Measurements from ENCODE around the gene NYNRIN.
"Not testable (repeated sequence)": the region's sequence is repeated elsewhere in the genome, so short reads cannot be mapped to it uniquely, and the experiment has no call there.

Gene NYNRIN

DNA sequence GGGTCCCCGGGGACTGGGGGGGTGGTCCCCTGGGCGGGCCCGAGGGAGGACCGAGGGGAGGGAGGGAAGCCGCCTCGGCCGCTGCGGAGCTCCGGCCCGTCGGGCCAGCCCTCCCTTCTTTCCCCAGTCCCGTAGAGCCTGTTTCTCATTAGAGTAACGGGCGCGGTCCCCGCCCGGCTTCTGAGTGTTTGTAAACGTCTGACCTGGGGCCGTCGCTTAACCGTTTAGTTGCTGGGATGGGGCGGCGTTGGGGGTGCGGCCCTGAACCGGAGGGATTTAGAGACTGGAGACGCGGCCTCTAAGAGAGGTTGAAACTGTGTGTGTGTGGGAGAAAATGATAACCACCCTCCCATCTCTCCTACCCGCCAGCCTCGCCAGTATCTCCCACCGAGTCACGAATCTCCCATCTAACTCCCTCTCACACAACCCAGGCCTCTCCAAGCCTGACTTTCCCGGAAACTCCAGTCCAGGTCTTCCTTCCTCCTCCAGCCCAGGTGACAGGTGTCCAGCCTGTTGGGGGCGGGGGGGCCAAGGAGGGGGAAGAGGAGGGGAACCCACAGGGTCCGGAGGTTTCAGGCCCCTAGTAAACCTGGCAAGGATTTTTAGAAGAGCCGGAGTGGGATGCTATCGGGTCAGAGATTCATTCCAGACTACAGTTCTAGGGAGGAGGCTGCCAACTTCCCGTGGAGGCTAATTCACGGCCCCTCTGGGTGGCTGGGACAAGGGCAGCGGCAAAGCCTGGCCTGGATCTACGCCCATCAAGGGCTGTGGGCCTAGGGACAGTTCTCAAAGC lies 31.9 kb upstream of the NYNRIN start:
- ATAC-seq: peak; percentile 53
- Mint-ChIP-seq H3K27ac (no peak overlapping the region), H3K4me3 (peak overlapping the region; percentile 82 to 92), H3K4me1 (peaks cover 44% of the 10 kb centered on the region), H3K9me3 (no peaks in the 10 kb centered on the region), H3K27me3 (peaks cover 59% of the 10 kb centered on the region)
- peak; percentile 60 to 62 for DNase-seq

GRCh38 chr14:24367514-24368211 lies 31.1 kb upstream of the NYNRIN start, which contains the start of gene NFATC4:
Gene NFATC4 (plus strand): TSS chr14:24368184. CDS start chr14:24368341, 157 bp downstream.
- H3K27me3 Mint-ChIP-seq: peaks cover 53% of the 10 kb centered on the region
- peaks cover 44% of the 10 kb centered on the region for H3K4me1 Mint-ChIP-seq

DNA sequence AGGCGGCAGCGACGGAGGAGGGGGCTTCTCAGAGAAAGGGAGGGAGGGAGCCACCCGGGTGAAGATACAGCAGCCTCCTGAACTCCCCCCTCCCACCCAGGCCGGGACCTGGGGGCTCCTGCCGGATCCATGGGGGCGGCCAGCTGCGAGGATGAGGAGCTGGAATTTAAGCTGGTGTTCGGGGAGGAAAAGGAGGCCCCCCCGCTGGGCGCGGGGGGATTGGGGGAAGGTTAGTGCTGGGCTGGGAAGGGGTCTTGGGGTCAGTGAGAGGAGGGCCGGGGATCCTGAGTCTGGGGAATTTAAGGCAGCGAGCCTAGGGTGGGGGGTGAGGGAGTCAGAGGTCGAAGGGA lies 30.6 kb upstream of the NYNRIN start:
- peaks cover 44% of the 10 kb centered on the region for H3K4me1 Mint-ChIP-seq
- ATAC-seq: no peak
- peak overlapping the region in 1 of 2 donors; percentile 97 for H3K27ac Mint-ChIP-seq
- H3K9me3 Mint-ChIP-seq: no peaks in the 10 kb centered on the region
- peak overlapping the region; percentile 82 to 92 for H3K4me3 Mint-ChIP-seq
- no peak for DNase-seq
- peaks cover 48% of the 10 kb centered on the region for H3K27me3 Mint-ChIP-seq

More at GRCh38 chr14:24367514-24368211, 31.1 kb upstream of the NYNRIN start, which contains the start of gene NFATC4:
- ATAC-seq: peak; percentile 25
- no peaks in the 10 kb centered on the region for H3K9me3 Mint-ChIP-seq
- H3K27ac Mint-ChIP-seq: peak within 1 kb of the TSS; percentile 46 to 97
- H3K4me3 Mint-ChIP-seq: peak within 1 kb of the TSS; percentile 82 to 92
- DNase-seq: peak; percentile 31 to 48

DNA sequence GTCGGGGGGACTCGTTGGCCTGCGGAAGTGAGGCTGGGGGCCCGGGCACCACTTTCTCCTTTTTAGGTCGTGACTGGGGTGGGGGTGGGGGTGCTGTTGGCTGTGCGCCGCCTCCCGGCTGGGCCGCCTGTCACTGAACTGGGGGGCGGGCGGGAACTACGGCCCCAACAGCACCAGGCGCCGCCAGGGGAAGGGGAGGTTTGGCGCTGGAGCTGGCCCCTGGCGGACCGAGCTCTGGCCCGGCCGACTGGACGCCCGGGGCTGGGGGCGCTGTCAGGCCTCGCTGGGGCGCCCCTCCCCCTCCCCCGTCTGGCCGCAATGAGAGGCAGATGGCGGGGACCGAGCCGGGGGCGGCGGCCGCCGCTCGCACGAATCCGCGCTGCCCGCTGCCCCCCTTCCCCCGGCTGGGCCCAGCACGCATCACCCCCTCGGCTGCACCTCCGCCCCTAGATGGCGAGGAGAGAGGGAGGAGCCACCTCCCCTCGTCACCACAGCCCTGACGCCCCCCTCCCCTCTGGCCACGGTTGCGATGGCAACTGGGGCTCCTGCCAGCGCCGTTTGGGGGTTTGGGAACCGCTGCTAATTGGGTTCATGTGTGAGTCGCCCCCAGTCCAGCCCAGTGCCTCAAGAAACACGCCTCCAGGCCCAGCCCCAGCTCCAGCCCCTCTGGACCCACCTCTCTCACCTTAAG lies 30.1 kb upstream of the NYNRIN start:
- DNase-seq (peak; percentile 30 to 35), ATAC-seq (peak; percentile 8)
- Mint-ChIP-seq H3K27me3 (peaks cover 46% of the 10 kb centered on the region), H3K4me3 (peak overlapping the region; percentile 82 to 92), H3K4me1 (peaks cover 44% of the 10 kb centered on the region), H3K27ac (peak overlapping the region in 1 of 2 donors; percentile 97), H3K9me3 (no peaks in the 10 kb centered on the region)

DNA sequence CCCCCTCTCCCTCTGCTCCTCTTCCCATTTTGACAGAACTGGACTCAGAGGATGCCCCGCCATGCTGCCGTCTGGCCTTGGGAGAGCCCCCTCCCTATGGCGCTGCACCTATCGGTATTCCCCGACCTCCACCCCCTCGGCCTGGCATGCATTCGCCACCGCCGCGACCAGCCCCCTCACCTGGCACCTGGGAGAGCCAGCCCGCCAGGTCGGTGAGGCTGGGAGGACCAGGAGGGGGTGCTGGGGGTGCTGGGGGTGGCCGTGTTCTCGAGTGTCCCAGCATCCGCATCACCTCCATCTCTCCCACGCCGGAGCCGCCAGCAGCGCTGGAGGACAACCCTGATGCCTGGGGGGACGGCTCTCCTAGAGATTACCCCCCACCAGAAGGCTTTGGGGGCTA lies 29.3 kb upstream of the NYNRIN start:
- Mint-ChIP-seq H3K9me3 (no peaks in the 10 kb centered on the region), H3K27me3 (peaks cover 46% of the 10 kb centered on the region), H3K4me1 (peaks cover 44% of the 10 kb centered on the region), H3K27ac (no peak overlapping the region), H3K4me3 (peak overlapping the region; percentile 47 to 81)
- no peak for ATAC-seq
- no peak for DNase-seq

DNA sequence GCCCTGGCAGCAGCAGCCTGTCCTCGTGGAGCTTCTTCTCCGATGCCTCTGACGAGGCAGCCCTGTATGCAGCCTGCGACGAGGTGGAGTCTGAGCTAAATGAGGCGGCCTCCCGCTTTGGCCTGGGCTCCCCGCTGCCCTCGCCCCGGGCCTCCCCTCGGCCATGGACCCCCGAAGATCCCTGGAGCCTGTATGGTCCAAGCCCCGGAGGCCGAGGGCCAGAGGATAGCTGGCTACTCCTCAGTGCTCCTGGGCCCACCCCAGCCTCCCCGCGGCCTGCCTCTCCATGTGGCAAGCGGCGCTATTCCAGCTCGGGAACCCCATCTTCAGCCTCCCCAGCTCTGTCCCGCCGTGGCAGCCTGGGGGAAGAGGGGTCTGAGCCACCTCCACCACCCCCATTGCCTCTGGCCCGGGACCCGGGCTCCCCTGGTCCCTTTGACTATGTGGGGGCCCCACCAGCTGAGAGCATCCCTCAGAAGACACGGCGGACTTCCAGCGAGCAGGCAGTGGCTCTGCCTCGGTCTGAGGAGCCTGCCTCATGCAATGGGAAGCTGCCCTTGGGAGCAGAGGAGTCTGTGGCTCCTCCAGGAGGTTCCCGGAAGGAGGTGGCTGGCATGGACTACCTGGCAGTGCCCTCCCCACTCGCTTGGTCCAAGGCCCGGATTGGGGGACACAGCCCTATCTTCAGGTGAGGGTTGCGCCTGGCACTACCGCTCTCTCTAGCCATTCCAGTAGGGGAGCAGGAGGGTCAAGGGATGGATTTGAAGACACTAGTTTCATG lies 28.7 kb upstream of the NYNRIN start:
- Mint-ChIP-seq H3K4me1 (peaks cover 41% of the 10 kb centered on the region), H3K4me3 (peak overlapping the region in 1 of 2 donors; percentile 31), H3K27me3 (peaks cover 44% of the 10 kb centered on the region), H3K9me3 (no peaks in the 10 kb centered on the region), H3K27ac (no peak overlapping the region)
- ATAC-seq: no peak
- no peak for DNase-seq

DNA sequence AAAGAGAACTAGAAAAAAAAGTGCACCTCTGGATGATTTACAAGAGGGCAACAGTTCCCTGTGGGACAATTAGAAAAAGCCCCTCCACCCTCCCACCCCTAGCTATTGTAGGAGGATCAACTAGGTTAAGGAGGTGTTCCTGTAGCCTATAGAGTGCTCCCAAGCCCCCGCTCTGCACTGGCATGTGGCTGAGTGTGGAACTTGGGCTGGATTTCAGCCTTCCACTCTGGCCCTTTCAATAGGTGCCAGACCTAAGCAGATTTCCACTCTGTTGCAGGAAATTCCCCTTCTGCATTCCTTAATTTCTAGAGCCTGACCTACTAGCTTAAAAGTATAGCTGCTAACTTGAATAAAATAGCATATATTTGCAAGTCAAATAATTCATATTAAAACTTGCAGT lies 28.1 kb upstream of the NYNRIN start:
- Mint-ChIP-seq H3K27ac (no peak overlapping the region), H3K4me3 (no peak overlapping the region), H3K9me3 (no peaks in the 10 kb centered on the region), H3K4me1 (peaks cover 35% of the 10 kb centered on the region), H3K27me3 (peaks cover 44% of the 10 kb centered on the region)
- DNase-seq: no peak
- ATAC-seq: no peak

- ATAC-seq, H3K4me3 Mint-ChIP-seq, H3K27ac Mint-ChIP-seq, H3K9me3 Mint-ChIP-seq, DNase-seq: not testable (repeated sequence)
- Mint-ChIP-seq H3K27me3 (peaks cover 43% of the 10 kb centered on the region), H3K4me1 (peaks cover 29% of the 10 kb centered on the region)
Measured at GRCh38 chr14:24371605-24372004, 27.2 kb upstream of the NYNRIN start.

- DNase-seq: no peak
- peaks cover 30% of the 10 kb centered on the region for H3K27me3 Mint-ChIP-seq
Measured at GRCh38 chr14:24372701-24373416, 25.9 kb upstream of the NYNRIN start.

DNA sequence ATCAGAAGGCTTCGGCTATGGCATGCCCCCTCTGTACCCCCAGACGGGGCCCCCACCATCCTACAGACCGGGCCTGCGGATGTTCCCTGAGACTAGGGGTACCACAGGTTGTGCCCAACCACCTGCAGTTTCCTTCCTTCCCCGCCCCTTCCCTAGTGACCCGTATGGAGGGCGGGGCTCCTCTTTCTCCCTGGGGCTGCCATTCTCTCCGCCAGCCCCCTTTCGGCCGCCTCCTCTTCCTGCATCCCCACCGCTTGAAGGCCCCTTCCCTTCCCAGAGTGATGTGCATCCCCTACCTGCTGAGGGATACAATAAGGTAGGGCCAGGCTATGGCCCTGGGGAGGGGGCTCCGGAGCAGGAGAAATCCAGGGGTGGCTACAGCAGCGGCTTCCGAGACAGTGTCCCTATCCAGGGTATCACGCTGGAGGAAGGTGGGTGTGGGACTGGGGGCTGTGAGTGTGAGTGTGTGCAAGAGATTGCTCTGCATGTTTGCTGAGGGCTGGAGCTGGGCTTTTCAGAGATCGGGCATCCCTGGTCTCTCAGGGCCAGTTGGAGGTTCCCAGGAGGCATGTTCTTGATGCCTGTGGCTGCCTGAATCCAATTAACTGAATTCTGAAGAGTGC lies 22.2 kb upstream of the NYNRIN start:
- Mint-ChIP-seq H3K9me3 (no peaks in the 10 kb centered on the region), H3K27me3 (peaks cover 13% of the 10 kb centered on the region), H3K27ac (no peak overlapping the region), H3K4me3 (no peak overlapping the region), H3K4me1 (peaks cover 13% of the 10 kb centered on the region)
- ATAC-seq (no peak), DNase-seq (no peak)

More at GRCh38 chr14:24372701-24373416, 25.9 kb upstream of the NYNRIN start:
- Mint-ChIP-seq H3K4me3 (no peak overlapping the region), H3K9me3 (no peaks in the 10 kb centered on the region), H3K27ac (no peak overlapping the region), H3K4me1 (peaks cover 23% of the 10 kb centered on the region)
- ATAC-seq: no peak

DNA sequence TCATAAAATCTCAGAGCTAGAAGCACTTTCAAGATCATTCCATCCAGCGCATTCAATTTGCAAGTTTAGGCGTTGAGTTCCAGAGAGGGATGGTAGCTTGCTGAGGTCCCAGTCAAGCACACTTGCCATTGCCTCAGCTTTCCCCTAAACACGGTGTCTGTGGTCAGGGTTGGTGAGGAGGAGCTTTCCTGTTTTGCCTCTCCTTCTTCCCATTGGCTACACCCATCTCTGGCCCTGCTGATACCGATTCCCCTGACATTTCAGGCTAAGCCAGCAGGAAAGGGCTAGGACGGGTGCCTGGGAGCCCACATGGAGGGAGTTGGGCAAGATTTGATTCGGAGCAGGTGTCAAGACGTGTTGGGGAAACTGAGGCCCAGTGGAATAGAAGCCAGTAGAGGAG lies 21.7 kb upstream of the NYNRIN start:
- H3K9me3 Mint-ChIP-seq: no peaks in the 10 kb centered on the region
- ATAC-seq: no peak
- H3K27ac Mint-ChIP-seq: no peak overlapping the region
- peaks cover 13% of the 10 kb centered on the region for H3K27me3 Mint-ChIP-seq
- H3K4me3 Mint-ChIP-seq: no peak overlapping the region
- H3K4me1 Mint-ChIP-seq: peaks cover 14% of the 10 kb centered on the region
- no peak for DNase-seq

DNA sequence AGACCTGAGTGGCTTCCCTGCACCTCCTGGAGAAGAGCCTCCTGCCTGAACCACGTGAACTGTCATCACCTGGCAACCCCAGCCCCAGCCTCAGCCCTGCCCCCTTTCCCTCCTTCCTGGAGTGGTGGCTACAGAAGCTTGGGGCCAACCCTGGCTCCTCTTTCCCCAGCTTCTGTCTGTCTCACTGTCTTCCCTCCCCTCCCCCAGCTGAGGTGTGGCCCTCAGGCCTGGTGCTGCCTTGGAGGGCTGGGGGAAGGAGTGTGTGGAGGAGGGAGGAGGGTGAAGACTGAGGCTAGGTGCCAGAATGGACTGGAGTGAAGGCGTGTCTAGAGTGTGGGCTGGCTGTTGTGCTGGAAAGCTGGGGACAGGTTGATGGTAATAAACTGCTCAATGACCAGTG lies 21.1 kb upstream of the NYNRIN start:
- no peak overlapping the region for H3K4me3 Mint-ChIP-seq
- no peaks in the 10 kb centered on the region for H3K9me3 Mint-ChIP-seq
- peaks cover 14% of the 10 kb centered on the region for H3K4me1 Mint-ChIP-seq
- ATAC-seq (peak; percentile 21), DNase-seq (no peak)
- no peak overlapping the region for H3K27ac Mint-ChIP-seq
- peaks cover 13% of the 10 kb centered on the region for H3K27me3 Mint-ChIP-seq

GRCh38 chr14:24378327-24378726 lies 20.5 kb upstream of the NYNRIN start:
- DNase-seq (no peak), ATAC-seq (no peak)
- no peaks in the 10 kb centered on the region for H3K9me3 Mint-ChIP-seq
- peaks cover 13% of the 10 kb centered on the region for H3K27me3 Mint-ChIP-seq
- peaks cover 14% of the 10 kb centered on the region for H3K4me1 Mint-ChIP-seq
- no peak overlapping the region for H3K27ac Mint-ChIP-seq
- H3K4me3 Mint-ChIP-seq: no peak overlapping the region

Measured in stimulated activated naive CD8-positive, alpha-beta T cell treated with anti-CD3 and anti-CD28 coated beads, Interleukin-15, amount 100 ng/mL, for 72 hours (primary cell).